Skeletal muscle cell (primary cell): ENCODE data around the gene MAFF.
"Not testable (repeated sequence)": the region's sequence is repeated elsewhere in the genome, so short reads cannot be mapped to it uniquely, and the experiment has no call there.

Source experiments
- DNase-seq: peaks from one replicate; pipeline ENCODE4 v3.0.0-alpha.2; 2010; ENCODE audit warnings: low read depth
- H3K4me3 ChIP-seq: 2 replicates; pipeline ENCODE4 v1.5.1; 2011; ENCODE audit warnings: low read depth, mild to moderate bottlenecking, control low read depth, low read length, moderate library complexity

Gene MAFF

DNA sequence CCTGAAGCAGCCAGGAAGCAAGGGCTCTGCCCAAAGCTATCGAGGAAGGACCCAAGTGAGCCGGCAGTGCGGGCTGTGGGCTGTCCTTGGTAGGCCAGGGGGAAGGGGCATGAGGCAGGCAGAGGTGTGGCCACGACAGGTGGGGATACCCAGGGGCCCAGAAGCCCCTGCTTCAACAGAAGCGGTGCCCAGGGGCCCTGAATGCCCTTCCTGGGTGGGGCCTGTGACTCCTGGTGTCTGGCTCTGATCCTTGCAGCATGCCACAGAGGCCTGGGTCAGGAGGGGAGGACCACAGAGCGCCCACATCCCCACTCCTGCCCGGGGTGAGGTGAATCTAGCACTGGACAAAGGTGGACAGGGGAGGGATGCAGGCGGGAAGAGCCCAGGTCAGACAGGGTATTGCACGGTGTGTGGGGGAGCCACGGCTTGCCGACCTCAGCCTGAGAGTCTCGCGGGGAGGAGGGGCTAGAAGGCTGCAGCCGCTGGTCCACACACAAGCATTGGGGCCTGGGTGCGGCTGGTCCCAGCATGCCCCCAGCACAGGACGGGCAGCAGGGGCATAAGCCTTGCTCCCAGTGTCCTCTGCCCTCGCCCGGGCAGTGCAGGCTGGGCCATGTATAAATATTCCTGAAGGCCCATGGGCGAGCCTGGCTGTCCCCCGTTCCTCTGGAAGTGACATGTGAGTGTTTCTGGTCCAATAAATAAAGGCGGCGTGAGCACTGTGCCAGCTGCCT lies 19.0 kb downstream of the MAFF start:
- no peak overlapping the region for H3K4me3 ChIP-seq
- no peak for DNase-seq

DNA sequence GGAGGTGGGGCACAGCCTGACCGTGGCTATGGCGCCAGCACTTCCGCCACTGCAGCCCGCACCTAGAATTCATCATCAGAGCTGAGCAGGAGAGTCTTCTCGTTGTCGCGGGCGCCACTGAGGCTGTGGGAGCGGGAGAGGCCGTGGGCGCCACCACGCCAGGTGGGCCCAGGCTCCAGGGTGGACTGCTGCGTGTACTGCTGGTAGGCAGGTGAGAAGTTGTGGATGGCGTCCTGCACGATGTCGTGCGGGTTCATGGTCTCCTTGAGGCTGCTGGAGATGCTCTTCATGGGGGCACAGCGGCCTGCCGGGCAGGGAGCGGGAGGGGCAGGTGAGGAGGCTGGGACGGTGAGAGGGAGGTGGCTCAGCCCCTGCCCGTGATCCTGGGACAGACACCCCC lies 19.6 kb downstream of the MAFF start:
- no peak overlapping the region for H3K4me3 ChIP-seq
- no peak for DNase-seq

DNA sequence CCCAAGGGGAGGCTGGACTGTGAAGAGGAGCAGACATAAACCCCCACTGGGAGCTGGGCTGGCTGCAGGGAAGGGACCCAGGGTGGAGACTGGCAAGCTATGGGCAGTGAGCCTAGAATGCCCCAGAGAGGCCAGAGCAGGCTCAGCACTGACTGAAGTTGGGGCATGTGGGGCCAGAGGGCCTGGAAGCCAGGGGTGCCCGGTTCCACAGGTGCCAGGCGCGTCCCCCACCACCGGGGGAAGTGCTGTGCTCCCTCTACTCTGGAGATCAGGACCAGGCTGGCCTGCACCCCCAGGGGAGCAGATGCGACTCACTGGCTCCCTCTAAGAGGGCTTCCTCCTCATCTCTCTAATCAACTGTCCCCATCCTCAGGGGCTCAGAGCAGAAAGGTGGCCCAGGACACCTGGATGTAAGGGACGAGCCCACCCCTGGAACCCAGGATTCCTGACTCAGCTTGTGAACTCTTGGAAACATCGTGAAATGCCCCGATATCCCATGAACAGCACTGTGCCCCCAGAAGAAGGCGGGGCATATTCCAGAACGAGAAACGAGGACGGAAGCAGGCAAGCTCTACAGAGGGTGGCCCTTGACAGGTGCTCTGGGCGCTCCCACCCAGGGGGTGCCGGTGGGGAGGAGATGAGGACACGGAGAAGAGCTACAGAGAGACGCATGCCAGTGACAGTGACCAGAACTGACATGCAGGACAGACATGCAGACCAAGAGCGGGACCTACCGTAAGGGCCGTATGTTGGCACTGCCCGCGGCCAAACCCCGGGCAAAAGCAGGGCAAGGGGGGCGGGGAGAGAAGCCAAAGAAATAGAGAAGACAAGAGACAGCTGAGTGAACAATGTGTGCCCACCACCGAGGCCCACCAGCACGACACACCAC lies 20.4 kb downstream of the MAFF start:
- no peak for DNase-seq
- H3K4me3 ChIP-seq: no peak overlapping the region

DNA sequence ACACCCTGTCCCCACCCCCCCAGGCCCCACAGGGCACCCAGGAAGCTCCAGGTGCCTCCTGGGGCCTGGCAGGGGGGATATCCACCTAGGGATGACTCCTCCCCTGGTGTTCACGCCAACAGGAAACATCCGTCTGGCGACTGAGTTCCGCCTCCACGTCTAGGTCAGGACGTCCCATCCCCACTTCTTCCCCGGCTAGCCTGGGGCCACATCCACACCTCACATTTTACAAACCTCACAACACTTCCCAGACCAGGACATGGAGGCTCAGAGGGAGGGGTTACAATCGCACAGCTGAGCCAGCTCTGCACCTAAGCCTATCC lies 21.0 kb downstream of the MAFF start:
- no peak overlapping the region for H3K4me3 ChIP-seq
- DNase-seq: no peak

DNA sequence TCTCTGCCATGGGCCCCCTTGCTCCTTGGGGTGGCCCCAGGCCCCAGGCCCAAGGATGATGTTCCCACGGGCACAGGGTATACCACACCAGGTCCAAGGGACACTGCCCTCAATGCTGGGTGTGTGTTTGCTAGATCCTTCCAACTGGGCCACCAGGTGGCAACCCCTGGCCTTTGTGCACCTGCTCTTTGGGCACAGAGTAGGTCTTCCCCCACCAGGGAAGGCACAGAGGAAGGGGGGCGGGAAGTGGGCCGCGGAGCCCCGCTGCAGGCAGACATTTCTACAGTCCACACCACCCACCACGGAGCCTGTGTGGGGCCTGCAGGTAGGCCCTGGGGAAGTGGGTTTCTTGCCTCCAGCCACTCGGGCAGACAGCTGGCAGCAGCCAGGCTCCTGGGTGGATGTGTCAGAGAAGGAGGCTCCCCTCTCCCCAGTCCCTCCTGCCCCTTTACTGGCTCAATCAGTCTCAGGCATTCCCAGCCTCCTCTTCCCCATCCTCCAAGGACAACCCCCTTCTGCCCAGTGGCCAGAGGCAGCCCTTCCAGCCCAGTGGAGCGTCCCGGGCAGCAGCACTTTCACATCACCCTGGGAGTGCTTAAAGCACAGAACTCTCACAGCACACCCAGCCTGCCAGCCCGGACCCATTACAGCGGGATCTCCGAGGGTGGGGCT lies 21.6 kb downstream of the MAFF start:
- no peak overlapping the region for H3K4me3 ChIP-seq
- DNase-seq: no peak

DNA sequence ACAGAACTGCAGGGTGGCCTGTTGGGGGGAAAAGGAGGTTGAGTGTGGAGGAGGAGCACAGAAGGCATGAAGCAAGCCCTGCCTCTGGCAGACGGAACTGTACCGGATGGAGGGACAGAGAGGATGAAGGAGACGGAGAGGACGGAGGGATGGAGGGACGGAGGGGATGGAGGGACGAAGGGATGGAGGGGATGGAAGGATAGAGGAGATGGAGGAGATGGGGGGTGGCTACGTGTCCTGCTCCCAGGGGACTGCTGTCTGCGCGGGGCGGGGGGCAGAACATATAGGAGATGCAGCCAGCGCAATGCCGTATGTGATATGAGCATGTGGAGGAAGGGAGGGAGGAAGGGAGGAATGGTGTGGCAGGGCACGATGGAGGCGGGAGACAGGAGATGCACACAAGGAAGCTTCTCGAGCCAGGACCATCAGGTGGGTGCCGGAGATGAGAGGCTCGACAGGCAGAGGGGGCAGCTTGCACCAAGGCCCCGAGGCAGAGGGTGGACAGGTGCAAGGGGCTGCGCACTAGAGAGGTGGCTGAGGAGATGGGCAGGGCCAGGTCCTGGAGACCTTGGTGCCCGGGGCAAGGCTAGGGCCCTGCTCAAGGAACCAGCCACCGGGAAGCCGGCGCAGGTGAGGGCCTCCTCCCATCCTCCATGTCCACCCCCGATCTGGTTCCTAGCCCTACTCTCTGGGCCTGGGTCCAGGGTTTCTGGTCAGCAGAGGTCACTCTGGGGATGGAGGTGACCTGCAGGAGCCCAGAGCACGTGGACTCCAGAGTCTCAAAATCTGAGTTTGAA lies 25.3 kb downstream of the MAFF start:
- no peak overlapping the region for H3K4me3 ChIP-seq
- no peak for DNase-seq

DNA sequence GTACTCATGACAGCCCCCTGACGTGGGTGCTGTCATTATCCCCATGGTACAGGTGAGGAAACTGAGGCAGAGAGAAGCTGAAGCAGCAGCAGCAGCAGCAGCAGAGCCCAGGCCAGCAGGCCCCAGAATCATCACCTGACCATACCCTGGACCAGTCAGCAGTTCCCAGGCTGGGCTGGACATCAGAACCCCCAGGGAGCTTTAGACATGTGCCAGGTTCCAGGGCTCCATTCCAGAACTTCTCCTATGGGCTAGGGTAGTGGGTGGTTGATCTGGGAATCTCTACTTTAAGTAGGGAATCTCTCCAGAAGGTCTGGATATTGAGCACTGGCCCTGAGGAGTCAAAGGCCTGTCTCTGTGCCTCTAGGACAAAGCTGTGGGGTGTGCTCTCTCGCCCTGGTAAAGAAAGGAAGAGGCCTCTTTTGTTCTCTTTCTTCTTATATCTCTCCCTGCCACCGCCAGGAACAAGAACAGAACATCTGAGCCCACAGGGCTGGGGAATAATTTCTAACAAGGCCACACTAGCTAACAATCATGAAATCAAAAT lies 26.6 kb downstream of the MAFF start:
- no peak overlapping the region for H3K4me3 ChIP-seq
- no peak for DNase-seq

DNA sequence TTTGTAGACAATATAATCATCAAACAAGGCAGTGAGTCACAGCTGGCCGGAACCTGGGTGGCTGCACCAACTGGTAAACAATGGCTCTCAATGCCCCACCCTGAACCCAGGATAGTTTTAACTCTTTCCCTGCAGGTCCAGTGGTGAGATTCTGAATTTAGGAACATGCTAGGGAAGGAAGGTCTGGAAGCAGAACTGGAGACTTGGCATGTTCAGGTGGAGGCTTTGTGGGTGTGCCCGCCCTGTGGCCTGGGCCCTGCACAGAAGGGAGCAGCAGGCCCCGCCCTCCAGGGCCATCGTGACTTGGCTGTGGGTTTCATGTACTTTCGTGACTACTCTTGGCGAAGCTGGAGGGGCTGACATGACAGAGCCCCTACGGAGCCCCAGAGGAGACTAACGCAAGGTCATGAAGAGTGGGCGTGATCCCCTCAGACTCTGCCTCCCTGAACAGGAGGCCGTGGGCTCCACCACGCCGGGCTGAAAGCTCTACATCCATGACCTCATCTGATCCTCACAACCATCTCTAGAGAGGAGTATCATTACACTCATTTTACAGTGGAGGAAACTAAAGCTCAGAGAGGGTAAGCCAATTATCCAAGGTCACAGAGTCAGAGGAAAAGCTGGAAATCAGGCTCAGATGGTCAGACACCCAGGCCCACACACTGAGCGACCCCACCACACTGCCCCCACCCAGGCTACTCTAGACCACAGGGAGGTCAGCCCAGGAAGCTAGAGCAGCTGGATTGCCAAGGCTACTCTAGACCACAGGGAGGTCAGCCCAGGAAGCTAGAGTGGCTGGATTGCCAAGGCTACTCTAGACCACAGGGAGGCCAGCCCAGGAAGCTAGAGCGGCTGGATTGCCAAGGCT lies 27.3 kb downstream of the MAFF start:
- no peak overlapping the region for H3K4me3 ChIP-seq
- DNase-seq: no peak

DNA sequence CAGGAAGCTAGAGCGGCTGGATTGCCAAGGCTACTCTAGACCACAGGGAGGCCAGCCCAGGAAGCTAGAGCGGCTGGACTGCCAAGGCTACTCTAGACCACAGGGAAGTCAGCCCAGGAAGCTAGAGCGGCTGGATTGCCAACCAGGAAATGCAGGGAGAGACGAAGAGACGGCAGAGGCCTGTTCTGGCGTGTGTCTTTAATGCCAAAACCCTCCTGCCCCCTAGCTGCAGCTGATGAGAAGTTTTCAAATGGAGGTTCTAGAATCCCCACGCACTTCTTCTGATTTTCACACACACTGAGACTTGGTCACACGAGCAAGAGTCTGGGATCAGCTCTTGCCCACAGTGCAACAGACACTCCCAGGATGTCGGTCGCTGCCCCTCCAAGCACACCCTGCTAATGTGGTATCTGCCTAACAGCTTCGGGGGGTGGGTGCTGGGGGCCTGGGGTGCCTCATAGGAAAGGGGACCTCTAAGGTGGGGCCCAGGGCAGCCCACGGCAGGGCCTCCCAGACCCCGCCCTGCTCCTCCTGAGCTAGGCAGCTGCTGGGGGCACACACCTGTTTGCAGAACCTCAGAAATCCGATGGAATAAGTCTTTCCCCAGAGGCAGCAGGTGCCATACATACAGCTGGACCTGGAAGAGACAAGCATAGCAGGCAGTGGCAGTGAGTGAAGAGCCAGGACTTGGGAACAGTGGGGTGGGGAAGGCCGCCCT lies 28.5 kb downstream of the MAFF start:
- no peak overlapping the region for H3K4me3 ChIP-seq
- no peak for DNase-seq

DNA sequence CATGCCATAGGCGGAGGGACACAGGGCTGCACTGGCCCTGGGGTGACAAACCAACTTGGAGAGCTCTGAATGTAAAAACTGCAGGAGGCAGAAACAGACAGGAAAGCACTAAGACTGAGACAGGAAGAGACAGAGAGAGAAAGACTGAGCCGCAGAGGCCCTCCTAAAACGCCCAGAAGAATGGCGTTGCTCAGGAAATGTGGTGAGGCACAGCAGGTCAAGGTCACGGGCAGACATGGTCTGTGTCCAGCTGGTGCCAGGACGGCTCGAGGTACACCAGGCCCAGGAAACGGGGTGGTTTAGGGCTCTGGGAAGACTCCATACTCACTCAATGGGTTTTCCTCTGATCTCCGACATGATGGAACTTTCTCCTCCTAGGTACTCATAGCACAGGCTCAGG lies 29.1 kb downstream of the MAFF start:
- no peak overlapping the region for H3K4me3 ChIP-seq
- no peak for DNase-seq

DNA sequence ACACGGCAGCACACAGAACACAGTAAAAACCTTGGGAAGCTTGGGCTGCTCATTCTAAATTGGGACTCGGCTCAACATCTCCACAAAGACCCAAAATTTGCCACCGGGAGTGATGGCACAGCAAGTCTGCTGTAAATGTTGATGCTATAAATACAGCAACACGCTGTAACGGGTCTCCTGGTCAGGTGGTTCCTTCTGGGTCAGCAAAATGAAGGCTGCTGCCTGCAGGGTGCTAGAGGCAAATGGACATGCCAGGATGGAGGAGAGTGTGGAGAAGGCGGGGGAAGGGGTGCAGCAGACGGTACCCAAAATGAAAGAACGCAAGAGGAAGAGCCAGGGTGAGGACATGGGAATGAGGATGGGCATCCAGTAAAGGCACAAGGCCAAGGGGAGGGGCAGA lies 30.4 kb downstream of the MAFF start:
- H3K4me3 ChIP-seq: no peak overlapping the region
- DNase-seq: no peak

DNA sequence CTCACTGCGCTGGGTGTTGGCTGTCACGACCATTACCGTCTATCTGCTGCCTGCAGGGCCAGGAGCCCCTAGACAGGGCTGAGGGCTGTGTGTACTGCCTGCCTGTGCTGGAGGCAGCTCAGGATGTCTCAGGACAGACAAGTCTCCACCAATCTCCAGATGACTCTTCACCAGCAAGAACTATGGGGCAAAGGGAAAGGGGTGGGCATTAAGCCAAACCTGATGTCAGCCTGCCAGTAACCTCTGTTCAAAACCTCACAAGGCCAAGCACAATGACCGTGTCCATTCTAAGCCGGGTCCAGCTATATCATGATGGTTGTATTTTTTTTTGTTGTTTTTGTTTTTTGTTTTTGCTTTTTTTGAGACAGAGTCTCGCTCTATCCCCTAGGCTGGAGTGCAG lies 31.6 kb downstream of the MAFF start:
- no peak overlapping the region for H3K4me3 ChIP-seq
- no peak for DNase-seq

DNA sequence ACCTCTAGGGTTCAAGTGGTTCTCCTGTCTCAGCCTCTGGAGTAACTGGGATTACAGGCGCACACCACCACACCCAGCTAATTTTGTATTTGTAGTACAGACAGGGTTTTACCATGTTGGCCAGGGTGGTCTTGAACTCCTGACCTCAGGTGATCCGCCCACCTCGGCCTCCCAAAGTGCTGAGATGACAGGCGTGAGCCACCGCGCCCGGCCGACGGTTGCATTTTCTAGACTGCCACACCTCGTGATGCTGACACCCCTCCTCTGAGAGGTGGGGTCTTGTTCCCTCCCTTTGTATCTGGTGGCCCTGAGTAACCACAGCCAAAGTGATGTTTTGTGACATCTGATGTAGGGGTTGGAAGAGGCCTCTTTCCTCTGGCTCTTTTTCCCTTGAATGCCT lies 32.1 kb downstream of the MAFF start:
- not testable (repeated sequence) for DNase-seq, H3K4me3 ChIP-seq

DNA sequence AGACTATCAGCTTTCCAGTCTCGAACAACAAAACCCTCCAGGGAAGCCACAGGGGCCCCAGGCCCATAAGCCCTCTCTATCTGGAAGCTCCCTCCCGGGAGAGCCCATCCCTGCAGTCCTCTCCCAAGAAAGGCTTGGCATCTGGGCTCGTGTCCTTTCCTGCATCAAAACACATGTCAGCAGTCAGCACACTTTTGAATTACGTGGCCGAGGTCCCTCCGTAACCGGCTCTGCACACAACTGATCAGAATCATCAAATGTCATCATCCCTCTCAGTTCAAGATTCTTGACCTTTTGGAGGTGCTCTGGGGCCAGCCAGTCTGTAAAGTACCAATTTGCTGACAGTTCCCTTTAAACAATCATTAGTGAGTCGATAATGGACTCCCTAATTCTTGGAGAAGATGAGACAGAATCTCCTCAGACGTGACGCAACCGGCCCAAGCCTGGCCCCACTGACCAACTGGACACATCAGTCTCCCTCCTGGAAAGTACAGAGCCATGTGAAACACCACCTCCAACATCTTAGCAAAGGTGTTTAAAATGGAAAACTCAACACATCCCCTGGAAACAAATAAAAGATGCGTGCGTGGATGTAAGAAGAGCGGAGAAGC lies 33.6 kb downstream of the MAFF start:
- no peak overlapping the region for H3K4me3 ChIP-seq
- no peak for DNase-seq

DNA sequence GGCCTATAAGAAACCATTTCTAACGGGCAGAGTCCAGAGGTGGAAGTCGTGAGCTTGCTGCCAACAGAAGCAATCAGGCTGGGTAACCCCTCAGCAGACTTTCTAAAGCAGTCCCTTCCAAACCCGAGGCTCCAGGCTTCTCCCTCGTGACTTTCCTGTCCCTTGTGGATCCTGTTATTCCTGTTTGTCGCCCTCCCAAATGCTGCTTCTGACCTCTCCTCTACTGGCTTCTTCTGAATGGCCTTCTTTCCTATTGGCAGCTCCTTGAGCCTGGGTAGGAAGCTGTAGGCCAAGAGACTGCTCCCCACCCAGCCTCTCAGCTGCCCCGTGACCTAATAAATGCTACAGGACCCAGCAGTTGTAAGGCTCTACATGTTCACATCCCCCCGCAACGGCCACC lies 35.0 kb downstream of the MAFF start:
- no peak overlapping the region for H3K4me3 ChIP-seq
- DNase-seq: no peak

DNA sequence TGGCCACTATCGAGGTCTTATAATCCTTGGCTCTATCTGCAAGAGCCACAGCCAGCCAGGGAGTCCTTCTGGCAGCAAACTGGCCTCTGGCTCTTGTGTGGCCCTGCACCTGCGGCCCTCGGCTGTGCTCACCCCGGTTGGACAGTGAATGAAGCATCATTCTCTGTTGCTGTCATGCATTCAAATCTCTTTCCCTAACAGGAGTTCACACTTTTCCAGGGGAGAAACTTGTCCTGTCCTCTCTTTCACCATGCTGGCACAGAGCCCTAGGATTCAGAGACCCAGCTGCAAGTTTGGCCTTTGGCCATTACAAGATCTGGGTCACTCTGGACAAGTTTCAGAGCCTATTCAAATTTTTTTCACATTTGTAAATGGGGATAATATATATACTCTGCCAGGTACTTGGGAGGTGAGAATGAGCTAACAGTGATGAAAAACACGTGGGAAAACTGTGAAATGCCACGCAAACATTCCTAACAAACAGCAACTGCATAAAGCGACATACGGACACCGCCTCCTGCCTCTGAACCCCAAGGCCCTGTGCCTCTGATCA lies 36.8 kb downstream of the MAFF start:
- DNase-seq: peak; percentile 41
- H3K4me3 ChIP-seq: no peak overlapping the region

DNA sequence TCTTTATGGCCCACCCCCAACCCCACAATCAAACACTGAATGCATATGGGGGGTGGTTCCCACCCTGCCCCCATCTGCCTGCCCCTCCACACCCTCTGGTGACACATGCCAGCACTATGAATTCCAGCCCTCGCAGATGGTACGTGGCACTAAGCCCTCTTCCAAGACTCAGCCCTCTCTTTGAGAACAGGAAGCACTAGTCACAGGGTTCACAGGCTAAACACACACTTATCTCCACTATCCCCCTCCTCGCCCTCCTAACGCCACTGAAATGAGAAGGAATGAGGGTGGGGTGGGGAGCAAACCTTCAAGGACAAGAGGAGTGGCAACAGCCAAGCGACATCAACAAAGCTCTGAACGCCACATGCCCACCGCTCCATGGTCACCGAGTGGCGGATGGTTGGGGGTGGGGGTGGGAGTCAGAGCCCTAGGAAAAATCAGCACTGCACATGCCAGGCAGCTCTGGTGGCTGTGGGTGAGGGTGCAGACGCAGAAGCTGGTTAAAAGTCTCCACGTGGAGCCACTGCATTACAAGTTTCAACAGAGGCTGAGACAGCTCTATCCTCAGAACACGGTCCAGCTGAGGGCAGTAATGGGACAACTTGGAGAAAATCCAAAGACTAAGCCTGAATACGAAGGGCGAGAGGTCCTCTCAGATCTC lies 37.4 kb downstream of the MAFF start:
- peak; percentile 84 for DNase-seq
- H3K4me3 ChIP-seq: no peak overlapping the region
